SJCRH30 (cell line): Measurements from ENCODE around the gene TVP23A. TPM values are rescaled to one million over a fixed set of nuclear protein-coding genes. Genes with fewer than 3 reads are reported as not detected.

Source experiments
- DNase-seq, 2 experiments: peaks; one replicate each; pipeline ENCODE4 v3.0.0-alpha.2; 2015 to 2020
- H3K27ac ChIP-seq: fragments of 250-450 bp; sonication (Bioruptor Pico); 2 replicates; pipeline ENCODE4 v1.5.1; 2020; ENCODE audit warnings: mild to moderate bottlenecking, moderate library complexity
- H3K27me3 ChIP-seq: fragments of 250-450 bp; sonication (Bioruptor Pico); 2 replicates; pipeline ENCODE4 v1.5.1; 2020; ENCODE audit warnings: mild to moderate bottlenecking, moderate library complexity
- H3K36me3 ChIP-seq: fragments of 250-450 bp; sonication (Bioruptor Pico); 2 replicates; pipeline ENCODE4 v1.5.1; 2020; ENCODE audit warnings: mild to moderate bottlenecking, moderate library complexity
- H3K4me1 ChIP-seq: fragments of 250-450 bp; sonication (Bioruptor Pico); 2 replicates; pipeline ENCODE4 v1.5.1; 2020; ENCODE audit warnings: mild to moderate bottlenecking, moderate library complexity
- H3K4me3 ChIP-seq: fragments of 250-450 bp; sonication (Bioruptor Pico); 2 replicates; pipeline ENCODE4 v1.5.1; 2020; ENCODE audit warnings: mild to moderate bottlenecking, moderate library complexity
- H3K9me3 ChIP-seq: fragments of 250-450 bp; sonication (Bioruptor Pico); replicated peaks from 2 replicates; pipeline ENCODE4 v1.5.1; 2020; ENCODE audit warnings: mild to moderate bottlenecking, moderate library complexity
- total RNA-seq: library from RNA; depleted of rRNA; stranded (reverse); fragments of >200 nt; shearing (Covaris generic); gene quantifications from 2 replicates; pipeline ENCODE4 v1.2.3, GENCODE V29; 2014

Gene TVP23A
- total RNA-seq, 1 experiment from 2014 or later = not detected

DNA sequence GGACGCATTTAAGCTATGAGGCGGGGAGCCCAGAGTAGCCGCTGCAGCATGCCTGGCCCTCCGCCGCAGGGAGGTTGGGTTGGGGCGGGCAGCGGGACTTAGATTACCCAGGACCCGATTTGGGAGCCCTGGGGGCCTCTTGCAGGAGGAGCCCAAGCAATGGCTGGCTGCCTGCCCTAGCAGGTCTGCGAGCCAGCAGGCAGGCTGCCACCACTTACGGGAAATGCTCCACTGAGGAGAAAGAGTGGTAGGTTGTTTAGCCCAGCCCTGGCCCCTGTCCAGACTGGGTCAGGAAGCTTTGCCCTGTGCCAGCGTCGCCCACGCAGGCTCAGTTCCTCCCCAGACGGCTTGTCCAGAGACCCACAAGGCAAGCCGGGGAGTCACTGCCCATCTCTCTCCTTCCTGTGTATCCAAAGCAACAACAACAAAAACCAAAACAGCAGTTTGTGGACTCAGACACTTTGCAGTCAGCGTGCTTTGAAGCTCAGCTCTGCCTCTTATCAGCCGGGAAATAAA is 10.3 kb upstream of the TVP23A start:
- peaks cover 9% of the 10 kb centered on the region; the same call in 1 of the 2 replicates for H3K4me1 ChIP-seq
- H3K9me3 ChIP-seq = no peaks in the 10 kb centered on the region
- H3K36me3 ChIP-seq = no peaks in the 10 kb centered on the region
- H3K27ac ChIP-seq = no peak overlapping the region
- H3K4me3 ChIP-seq = peak overlapping the region; percentile 20
- H3K27me3 ChIP-seq = peaks cover 4% of the 10 kb centered on the region; the same call in 1 of the 2 replicates
- peak; percentile 47 to 52 for DNase-seq

DNA sequence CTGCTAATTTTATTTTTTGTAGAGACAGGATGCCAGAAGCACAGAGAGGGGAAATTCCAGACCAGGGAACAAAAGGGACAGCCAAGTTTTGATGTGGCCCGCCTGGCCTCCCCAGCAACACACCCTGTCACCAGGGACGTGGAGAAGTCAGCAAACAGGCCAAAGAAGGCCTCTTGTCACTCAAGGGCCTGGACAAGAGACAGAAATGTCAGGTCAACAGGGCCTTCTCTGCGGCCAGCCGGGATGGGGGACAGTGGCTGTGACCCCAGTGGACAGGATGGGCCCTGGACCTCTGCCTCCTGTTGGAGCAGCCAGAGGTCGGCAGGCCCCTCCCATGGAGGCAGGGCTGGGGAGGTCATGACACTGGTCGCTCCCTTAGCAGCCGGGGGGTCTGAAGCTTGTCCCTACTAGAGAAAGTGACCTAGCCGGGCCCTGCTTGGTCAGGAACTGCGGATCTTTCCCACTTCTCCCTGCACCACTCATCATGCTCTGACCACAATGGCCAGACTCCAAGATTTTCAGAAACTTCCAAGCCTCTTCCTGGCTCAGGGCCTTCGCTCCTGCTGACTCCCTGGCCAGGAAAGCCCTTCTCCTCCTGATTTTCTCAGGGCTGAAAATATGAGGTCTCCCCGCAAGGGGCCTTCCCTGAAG is 9.2 kb upstream of the TVP23A start:
- Histone ChIP-seq H3K27me3 (peaks cover 4% of the 10 kb centered on the region; the same call in 1 of the 2 replicates), H3K4me1 (peaks cover 9% of the 10 kb centered on the region; the same call in 1 of the 2 replicates), H3K4me3 (no peak overlapping the region; the same call in 1 of the 2 replicates), H3K9me3 (no peaks in the 10 kb centered on the region), H3K36me3 (no peaks in the 10 kb centered on the region), H3K27ac (no peak overlapping the region)
- peak in 1 of 2 experiments; percentile 13 for DNase-seq

DNA sequence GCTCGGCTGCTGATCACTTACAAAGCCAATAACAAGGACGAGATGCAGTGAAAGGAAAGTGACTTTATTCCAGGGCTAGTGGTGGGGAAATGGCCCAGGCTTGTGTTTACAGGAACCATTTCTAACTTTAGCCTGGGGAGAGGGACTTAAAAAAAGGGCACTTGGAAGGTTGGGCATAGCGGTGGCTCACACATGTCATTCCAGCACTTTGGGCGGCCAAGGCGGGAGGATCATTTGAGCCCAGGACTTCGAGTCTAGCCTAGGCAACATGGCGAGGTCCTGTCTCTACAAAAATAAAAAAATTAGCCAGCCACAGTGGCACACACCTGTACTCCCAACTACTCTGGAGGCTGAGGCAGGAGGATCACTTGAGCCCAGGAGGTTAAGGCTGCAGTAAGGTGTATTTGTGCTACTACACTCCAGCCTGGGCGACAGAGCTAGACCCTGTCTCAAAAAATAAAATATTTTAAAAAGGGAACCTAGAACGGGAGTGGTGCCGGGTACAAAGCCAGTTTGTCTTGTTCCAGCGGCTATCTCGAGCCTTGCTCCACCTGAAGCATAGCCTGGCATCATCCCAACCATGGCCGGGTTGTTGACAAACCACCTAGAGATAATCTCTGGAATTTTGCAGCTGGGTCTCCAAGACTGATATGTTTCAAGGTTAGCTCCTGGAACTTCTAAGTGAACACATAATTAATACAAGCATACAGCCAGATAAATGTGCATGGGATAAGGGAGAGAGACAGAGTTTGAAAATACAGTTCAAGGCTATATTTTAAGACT is 5.7 kb upstream of the TVP23A start:
- no peak for DNase-seq
- H3K27ac ChIP-seq = no peak overlapping the region
- H3K27me3 ChIP-seq = peaks cover 4% of the 10 kb centered on the region; the same call in 1 of the 2 replicates
- H3K36me3 ChIP-seq = no peaks in the 10 kb centered on the region
- peaks cover 9% of the 10 kb centered on the region; the same call in 1 of the 2 replicates for H3K4me1 ChIP-seq
- H3K9me3 ChIP-seq = no peaks in the 10 kb centered on the region
- no peak overlapping the region for H3K4me3 ChIP-seq

DNA sequence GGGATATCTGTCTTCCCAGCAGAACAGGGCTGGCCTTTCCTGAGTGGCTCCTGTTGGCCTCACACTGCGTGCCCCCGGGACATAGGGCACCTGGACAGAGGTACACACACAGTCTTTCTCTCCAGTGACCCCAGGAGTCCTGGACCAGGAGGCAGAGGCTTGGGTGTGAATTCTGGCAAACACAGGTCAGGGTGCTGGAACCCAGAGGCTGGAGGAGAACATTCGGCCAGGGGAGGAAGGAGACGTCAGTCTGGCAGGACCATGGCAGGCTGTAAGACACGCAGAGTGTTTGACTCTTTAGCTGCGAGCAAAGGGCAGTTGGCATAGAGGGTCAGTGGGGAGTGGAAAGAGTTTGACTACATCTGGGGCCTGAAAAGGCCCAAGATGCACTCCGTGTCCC is 4.1 kb upstream of the TVP23A start:
- Histone ChIP-seq H3K27me3 (no peaks in the 10 kb centered on the region), H3K9me3 (no peaks in the 10 kb centered on the region), H3K4me3 (no peak overlapping the region), H3K36me3 (no peaks in the 10 kb centered on the region), H3K4me1 (no peaks in the 10 kb centered on the region), H3K27ac (no peak overlapping the region)
- no peak for DNase-seq

DNA sequence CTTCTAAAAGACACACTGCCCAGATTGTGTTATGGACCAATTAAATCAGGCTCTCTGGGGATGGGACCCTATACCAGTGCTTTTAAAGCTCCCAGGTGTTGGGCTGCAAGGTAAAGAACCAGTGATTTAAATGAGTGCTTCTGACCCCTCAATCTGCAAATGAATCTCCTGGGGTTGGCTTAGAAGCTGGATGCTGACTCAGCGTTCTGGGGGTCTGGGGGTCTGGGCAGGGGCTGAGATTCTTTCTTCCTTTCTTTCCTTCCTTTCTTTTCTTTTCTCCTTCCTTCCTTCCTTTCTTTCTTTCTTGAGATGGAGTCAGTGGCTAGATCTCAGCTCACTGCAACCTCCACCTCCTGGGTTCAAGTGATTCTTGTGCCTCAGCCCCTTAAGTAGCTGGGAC is 2.0 kb upstream of the TVP23A start:
- Histone ChIP-seq H3K9me3 (no peaks in the 10 kb centered on the region), H3K27ac (no peak overlapping the region), H3K27me3 (no peaks in the 10 kb centered on the region), H3K4me1 (no peaks in the 10 kb centered on the region), H3K36me3 (no peaks in the 10 kb centered on the region), H3K4me3 (no peak overlapping the region)
- DNase-seq = no peak

DNA sequence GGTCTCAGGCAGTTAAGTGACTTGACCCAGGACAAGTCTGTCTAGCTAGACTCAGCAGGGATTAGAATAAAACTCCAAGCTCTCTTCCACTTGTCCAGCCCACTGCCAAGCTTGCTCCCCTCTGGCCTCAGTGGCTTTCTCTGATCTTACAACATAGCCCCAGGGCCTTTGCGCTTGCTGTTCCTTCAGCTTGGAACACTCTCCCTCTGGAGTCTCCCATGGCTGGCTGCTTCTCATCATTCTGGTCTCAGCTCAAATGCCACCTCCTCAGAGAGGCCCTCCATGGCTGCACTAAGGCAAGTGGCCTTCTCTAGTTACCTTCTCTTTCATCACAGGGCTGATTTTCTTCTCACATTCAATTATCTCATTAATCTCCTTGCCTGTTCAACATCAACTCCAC is 1.1 kb downstream of the TVP23A start:
- Histone ChIP-seq H3K27me3 (no peaks in the 10 kb centered on the region), H3K4me3 (no peak overlapping the region), H3K9me3 (no peaks in the 10 kb centered on the region), H3K36me3 (no peaks in the 10 kb centered on the region), H3K4me1 (no peaks in the 10 kb centered on the region), H3K27ac (no peak overlapping the region)
- DNase-seq = no peak

DNA sequence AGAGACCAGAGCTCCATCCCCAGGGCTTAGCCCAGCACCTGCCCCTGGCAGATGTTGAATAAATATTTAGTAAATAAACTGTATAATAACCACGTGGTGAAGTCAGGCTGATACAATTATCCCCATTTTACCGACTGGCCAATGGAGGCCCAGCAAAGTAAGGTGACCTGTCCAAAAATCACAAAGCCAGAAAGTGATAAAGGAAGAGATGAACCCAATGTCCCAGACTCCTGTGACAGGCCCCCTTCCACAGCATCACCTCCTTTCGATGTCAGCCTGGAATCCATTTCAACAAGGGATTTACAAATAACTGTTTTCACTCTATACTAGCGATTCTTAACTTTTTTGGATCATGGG is 5.5 kb downstream of the TVP23A start:
- no peaks in the 10 kb centered on the region for H3K27me3 ChIP-seq
- H3K36me3 ChIP-seq = no peaks in the 10 kb centered on the region
- no peak overlapping the region for H3K27ac ChIP-seq
- H3K4me3 ChIP-seq = no peak overlapping the region
- no peaks in the 10 kb centered on the region for H3K4me1 ChIP-seq
- no peak for DNase-seq
- H3K9me3 ChIP-seq = no peaks in the 10 kb centered on the region

DNA sequence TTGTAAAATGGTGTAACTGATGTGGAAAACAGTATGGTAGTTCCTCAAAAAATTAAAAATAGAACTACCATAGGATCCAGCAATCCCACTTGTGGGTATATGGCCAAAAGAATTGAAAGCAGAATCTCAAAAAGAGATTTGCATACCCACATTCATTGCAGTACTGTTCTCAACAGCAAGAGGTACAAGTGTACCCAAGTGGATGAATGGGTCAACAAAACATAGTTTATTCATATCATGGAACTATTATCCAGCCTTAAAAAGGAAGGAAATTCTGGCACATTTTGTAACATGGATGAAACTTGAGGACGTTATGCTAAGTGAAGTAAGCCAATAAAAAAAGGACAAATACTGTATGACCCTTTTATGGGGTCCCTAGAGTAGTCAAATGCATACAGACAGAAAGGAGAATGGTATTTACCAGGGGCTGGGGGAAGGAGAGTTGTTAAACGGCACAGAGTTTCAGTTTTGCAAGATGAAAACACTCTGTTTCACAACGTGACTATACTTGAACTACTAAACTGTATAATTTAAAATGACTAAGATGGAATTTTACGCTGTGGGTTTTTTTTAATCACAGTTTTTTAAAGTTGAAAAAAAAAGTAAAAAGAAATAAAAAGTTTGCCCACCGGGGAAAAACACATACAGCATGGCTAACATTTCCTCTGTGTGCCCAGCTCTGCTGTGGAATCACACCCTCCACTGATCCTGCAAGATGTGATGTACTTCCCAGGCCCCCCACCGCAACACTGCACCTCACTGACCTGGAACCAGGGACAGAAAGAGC is 6.1 kb downstream of the TVP23A start:
- DNase-seq = no peak
- Histone ChIP-seq H3K4me1 (no peaks in the 10 kb centered on the region), H3K27me3 (no peaks in the 10 kb centered on the region), H3K27ac (no peak overlapping the region), H3K4me3 (no peak overlapping the region), H3K36me3 (no peaks in the 10 kb centered on the region), H3K9me3 (no peaks in the 10 kb centered on the region)

DNA sequence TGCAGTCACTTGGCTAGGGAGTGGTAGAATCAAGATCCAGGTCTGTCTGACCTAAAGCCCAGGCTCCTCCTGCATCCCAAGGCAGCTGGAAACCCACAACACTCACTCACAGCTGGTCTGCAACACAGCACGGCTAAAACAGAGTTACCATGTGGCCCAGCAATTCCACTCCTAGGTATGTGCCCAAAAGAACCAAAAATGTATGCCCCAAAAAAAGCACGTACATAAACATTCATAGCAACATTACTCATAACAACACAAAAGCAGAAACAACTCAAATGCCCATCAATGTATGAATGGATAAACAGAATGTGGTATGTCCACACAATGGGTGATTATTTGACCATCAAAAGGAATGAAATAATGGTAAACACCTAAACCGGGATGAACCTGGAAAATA is 8.9 kb downstream of the TVP23A start:
- Histone ChIP-seq H3K9me3 (no peaks in the 10 kb centered on the region), H3K4me1 (no peaks in the 10 kb centered on the region), H3K36me3 (no peaks in the 10 kb centered on the region), H3K27me3 (no peaks in the 10 kb centered on the region), H3K4me3 (no peak overlapping the region), H3K27ac (no peak overlapping the region)
- DNase-seq = no peak

DNA sequence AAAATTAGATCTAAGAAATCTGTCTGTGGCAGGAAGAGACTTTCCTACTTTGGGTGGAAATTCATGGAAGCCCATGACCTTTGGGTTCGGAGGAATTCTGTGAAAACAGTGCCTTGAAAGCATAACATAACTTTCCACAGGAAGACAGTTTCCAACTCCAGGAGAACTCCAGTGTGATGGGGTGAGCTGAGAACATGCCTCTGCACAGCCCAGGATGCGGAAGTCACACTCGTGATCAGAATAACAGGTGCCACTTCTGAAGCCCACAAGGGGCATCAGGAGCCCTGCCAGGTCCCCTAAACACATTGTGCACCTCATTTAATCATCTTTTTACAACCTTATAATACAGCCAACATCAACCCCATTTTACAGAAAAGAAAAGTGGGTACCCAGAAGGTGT is 9.7 kb downstream of the TVP23A start:
- DNase-seq = no peak
- H3K27ac ChIP-seq = no peak overlapping the region
- H3K4me1 ChIP-seq = no peaks in the 10 kb centered on the region
- no peaks in the 10 kb centered on the region for H3K27me3 ChIP-seq
- no peaks in the 10 kb centered on the region for H3K36me3 ChIP-seq
- no peaks in the 10 kb centered on the region for H3K9me3 ChIP-seq
- H3K4me3 ChIP-seq = no peak overlapping the region

DNA sequence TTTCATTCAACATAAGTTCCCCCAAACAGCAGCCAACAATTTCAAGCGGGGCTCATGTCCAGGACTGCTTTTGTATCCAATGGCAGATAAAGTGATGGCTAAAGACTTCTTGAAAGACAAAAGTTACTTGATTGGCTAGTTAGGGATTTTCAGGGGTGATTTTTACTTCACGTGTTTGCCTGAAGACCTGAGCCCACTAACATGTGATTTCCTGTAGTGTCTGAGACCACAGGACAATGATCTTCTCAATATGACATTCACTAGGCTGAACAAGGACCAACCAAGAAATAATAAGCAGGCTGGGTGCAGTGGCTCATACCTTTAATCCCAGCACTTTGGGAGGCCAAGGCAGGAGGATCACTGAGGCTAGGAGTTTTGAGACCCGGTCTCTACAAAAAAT is 10.4 kb downstream of the TVP23A start:
- Histone ChIP-seq H3K4me3 (no peak overlapping the region), H3K9me3 (no peaks in the 10 kb centered on the region), H3K27ac (no peak overlapping the region), H3K36me3 (no peaks in the 10 kb centered on the region), H3K27me3 (no peaks in the 10 kb centered on the region), H3K4me1 (no peaks in the 10 kb centered on the region)
- no peak for DNase-seq

DNA sequence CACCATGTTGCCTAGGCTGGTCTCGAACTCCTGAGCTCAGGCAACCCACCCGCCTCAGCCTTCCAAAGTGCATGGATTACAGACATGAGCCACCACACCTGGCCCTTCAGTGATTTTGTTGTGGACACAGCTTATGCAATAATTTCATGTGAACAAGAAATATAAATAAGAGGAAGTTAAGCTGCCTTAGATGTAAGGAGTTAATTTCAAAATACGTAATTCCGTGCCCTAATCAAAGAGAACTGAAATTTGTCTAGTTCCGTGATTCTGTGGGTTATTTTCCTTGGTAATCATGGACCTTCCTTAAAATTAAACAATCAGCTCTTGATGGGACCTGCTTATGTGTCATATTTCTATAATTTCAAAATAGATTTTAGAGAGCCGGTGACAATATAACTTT is 11.9 kb downstream of the TVP23A start:
- Histone ChIP-seq H3K27me3 (no peaks in the 10 kb centered on the region), H3K4me3 (no peak overlapping the region), H3K4me1 (no peaks in the 10 kb centered on the region), H3K27ac (no peak overlapping the region), H3K9me3 (no peaks in the 10 kb centered on the region), H3K36me3 (no peaks in the 10 kb centered on the region)
- no peak for DNase-seq

DNA sequence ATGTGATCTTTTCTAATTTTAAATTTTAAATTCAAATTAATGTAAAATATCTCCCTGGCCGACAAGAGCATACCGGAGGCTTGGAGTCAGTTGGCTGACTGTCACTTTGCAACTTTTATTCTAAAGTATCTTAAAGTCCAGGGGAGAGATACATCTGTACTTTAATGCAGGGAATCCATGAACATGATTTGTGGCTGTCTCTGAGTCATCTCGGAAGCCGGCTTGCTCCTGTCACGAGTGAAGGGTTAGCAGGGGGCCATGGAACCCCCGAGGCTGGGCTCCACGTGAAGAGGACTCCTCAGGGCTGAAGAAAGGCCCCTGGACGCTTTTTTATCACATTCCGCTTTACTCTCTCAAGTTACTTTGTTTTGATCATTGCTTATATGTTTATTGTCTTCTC is 13.3 kb downstream of the TVP23A start:
- DNase-seq = no peak
- no peaks in the 10 kb centered on the region for H3K27me3 ChIP-seq
- no peaks in the 10 kb centered on the region for H3K36me3 ChIP-seq
- H3K9me3 ChIP-seq = no peaks in the 10 kb centered on the region
- no peak overlapping the region for H3K27ac ChIP-seq
- no peak overlapping the region for H3K4me3 ChIP-seq
- no peaks in the 10 kb centered on the region for H3K4me1 ChIP-seq

DNA sequence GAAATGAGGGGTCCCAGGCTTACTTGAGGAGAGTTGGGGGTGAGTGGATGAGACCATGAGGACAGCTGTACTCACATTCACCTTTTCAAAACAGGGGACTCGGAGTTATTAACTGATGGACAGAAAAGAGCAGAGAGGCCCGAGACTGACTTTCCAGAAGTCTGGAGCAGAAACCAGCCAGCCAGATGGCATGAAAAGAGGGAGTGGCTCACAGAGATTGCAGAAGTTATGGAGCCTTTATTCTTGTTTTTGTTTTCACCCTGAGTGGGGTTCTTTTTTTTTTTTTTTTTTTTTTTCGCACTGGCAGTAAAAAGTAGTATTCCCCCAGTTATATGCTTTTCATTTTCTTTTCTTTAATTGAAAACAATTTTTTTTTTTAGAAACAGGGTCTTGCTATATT is 18.9 kb downstream of the TVP23A start:
- Histone ChIP-seq H3K36me3 (no peaks in the 10 kb centered on the region), H3K27ac (no peak overlapping the region), H3K4me3 (no peak overlapping the region), H3K9me3 (no peaks in the 10 kb centered on the region), H3K4me1 (no peaks in the 10 kb centered on the region), H3K27me3 (no peaks in the 10 kb centered on the region)
- DNase-seq = no peak

DNA sequence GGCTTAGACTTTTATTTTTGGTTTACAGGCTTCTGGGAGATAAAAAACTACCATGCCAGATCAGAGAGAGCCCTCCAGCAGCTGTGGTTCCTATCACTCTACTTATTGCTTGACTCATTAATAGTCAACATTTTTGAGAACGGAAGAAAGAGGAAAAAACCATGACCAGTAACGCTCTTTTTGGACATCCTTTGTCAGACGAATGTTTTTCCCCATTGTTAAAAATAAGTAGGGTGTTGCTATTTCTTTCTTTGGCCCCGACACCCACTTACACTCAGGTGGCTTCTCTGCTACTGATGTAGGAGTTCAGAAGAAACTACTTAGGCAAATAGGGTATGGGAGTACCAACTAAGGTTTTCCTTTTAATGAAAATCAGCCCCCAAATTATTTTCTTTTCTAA is 27.5 kb downstream of the TVP23A start:
- Histone ChIP-seq H3K4me1 (no peaks in the 10 kb centered on the region), H3K4me3 (no peak overlapping the region), H3K27ac (no peak overlapping the region), H3K36me3 (no peaks in the 10 kb centered on the region), H3K9me3 (no peaks in the 10 kb centered on the region), H3K27me3 (no peaks in the 10 kb centered on the region)
- no peak for DNase-seq
